GM23248 (cell line): ENCODE measurements around the gene CSE1L.

ENCODE experiments used
- EZH2 ChIP-seq: fragments of 200-600 bp; sonication (generic); IDR thresholded peaks from 2 replicates; pipeline ENCODE4 v1.6.1; 2018; ENCODE audit warnings: antibody characterized with exemption, mild to moderate bottlenecking; ENCODE audit not compliant: insufficient read depth, poor library complexity, severe bottlenecking
- EZH2phosphoT487 ChIP-seq: fragments of 200-600 bp; sonication (generic); IDR thresholded peaks from 2 replicates; pipeline ENCODE4 v1.6.1; 2018; ENCODE audit warnings: antibody characterized with exemption, moderate library complexity, mild to moderate bottlenecking, low read depth; ENCODE audit not compliant: insufficient read depth

GRCh38 chr20:49074521-49074920 lies 28.4 kb downstream of the CSE1L start:
- TF ChIP-seq EZH2phosphoT487 (no peak), EZH2 (no peak)
